HG03439 (cell line): ENCODE data around the gene CTNNBIP1.
"Not testable (repeated sequence)": the region's sequence is repeated elsewhere in the genome, so short reads cannot be mapped to it uniquely, and the experiment has no call there.

Source experiments
- ATAC-seq: cut with Tn5 transposase; IDR thresholded peaks from one replicate; pipeline ENCODE4 v1.9.1; 2021; ENCODE audit warnings: mild to moderate bottlenecking, moderate library complexity; ENCODE audit not compliant: unreplicated experiment

The CTNNBIP1 gene, protein sequence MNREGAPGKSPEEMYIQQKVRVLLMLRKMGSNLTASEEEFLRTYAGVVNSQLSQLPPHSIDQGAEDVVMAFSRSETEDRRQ

DNA sequence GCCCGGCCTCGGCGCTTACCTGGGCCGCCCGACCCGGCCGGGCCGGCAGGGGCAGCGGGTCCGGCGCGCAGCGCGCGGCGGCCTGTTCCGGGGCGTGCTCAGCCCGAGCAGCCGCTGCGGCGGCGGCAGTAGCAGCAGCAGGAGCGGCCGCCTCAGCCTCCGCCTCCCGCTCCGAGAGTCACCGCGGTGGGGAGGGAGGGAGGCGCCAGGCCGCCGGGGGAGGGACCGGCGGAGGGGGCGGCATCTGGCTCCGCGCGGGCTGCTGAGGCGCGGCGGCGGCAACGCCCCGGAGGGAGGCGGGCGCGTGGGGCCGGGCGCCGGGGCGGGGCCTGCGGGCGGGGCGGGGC lies at the start of gene CTNNBIP1:
Gene CTNNBIP1 (minus strand): TSS at position 194 of the 347 bp plus-strand sequence. CDS start 38,205 bp downstream, outside the sequence.
- ATAC-seq = peak; percentile 78

DNA sequence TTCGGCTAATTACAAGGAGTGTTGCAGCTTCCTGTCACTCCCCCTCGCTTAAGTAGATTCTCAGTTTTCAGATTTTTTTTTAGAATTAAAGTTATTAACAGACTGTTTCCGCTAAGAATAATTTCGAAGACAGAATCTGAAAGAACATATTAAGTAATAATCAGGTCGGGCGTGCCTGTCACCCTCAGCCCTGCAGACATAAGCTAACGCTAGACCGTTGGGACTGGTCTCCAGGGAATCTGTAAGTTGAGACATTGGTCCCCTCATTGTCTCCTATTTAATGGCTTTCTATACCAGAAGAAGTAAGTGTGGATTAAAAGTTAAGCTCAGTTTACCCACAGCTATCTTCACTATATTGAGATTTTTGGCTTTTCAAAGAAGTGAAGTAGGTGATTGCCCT lies 47.7 kb upstream of the CTNNBIP1 start:
- no peak for ATAC-seq

DNA sequence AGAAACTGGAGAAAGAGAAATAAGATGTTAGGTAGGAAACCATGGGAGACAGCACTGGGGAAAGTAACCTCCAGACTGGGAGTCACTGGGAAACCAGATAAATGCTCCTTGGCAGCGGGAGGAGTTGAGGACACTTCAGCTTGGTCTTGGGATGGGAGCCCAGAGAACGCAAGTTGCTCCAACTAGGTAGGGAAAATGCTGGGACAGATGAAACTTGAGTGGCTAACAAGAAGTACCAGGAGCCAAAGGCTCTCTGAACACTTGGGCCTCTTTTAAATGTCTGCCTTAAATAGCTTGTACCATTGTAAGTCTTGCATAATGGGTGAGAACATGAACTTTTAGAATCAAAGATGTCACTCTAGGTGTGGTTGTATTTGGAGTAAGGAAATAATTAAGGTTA lies 36.2 kb upstream of the CTNNBIP1 start:
- ATAC-seq = no peak

DNA sequence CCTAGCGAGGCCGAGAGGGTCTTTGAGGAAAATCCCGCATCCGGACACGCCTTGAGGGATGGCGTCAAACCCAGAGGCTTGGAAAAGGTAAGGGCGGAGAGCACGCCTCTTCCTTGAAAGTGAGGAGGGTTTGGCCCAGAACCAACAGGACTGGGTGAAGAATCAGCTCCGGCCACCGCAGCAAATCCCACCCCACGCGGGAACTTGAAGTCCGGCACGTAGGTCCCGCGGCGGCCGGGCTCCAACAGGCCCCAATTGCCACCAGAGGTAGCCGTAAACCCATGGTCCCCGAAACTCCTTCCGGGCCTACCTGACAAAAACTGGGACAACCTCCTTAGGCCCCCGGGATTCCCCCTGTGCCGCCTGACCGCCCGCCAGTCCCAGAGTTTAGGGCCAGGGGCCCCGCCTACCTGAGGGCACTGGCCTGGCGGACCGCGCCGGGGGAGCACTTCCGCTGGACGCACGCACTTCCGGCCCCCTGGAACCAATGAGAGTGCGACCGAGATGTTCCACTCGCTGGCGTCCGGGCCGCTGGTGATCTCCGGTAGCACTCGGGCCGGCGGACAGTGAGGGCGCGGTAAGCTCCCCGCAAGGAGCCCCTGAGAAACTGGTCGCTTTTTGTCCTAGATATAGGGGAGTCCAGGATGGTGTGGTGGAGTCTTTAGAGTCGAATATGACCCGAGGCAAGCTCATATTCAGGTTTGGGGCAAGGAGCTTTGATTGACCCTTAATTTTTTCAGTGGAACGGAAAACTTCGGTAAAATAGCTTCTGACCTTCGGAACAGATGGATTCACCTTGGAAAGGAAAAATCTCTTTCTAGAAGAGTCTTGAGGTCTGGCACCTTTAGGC lies 33.1 kb upstream of the CTNNBIP1 start, which contains the start of the genes LZIC and NMNAT1:
Gene LZIC (minus strand): TSS at position 453 of the 850 bp plus-strand sequence. CDS start 6,772 bp downstream, outside the sequence.
Gene NMNAT1 (plus strand): TSS at position 537 of the 850 bp plus-strand sequence. CDS start 28,599 bp downstream, outside the sequence.
- ATAC-seq = peak; percentile 89

DNA sequence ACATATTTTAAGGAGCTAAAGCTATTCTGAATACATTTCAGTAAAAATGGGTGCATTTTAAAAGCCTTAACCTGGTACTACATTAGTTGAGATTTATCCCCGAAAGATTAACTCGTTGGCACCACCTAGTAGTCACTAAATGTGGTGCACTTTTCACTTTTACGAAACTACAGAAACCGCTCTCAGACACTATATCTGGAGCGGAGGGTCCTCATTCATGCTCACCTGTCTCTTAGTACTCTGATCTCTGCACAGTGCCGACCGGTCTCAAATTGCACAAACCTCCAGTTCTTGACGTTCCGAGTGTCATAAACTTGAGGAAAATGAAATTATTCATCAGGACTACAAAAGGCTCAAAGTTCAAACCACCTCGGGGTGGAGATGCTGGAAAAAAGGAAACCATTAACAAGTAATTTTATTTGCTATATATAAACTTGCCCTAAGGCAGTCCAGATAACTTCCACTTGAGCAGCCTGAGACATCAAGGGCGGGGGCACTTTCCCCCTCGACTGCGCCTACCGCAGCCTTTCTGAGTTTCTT lies 32.4 kb upstream of the CTNNBIP1 start:
- ATAC-seq = no peak

DNA sequence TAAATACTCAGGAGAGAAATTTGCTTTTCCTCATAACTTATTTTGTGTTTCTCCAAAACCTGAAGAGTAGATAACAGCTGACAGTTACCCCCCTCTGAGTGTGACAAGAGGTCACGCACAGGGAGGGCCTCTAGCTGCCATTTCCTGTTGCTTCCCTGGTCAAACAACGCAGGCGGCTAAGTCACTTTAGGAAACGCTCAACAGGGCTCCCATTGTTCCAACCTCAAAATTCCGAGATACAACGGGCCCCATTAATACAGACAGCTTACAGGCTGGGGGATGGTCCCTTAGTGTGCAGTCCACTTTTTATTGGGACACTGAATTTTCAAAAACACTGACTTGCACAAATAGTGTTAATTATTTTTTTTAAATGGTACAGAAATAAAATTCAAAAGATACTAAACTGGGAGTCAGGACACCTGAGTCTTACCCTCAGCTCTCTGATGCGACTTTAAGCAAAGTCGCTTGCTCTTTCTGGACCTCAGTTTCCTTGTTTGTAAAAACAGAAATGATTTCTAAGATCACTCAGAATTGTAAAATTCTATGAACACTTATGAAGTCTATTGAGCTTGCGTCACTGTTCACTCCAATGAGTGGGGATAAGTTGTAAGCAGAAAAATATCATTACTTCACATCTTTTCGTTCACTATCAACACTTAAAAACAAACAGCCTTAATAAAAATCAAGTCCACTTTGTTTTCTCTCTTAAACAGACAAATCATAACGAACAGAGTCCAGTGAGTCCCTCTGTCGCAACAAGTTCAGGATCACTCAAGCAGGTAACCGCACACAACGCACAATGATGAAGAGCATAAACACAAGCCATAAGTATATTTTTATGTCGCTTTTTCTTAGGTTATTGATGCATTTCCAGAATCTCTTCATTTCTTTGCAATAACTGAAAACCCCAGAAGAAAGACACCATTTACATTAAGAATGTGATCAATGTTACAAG lies 19.6 kb upstream of the CTNNBIP1 start:
- ATAC-seq = no peak

DNA sequence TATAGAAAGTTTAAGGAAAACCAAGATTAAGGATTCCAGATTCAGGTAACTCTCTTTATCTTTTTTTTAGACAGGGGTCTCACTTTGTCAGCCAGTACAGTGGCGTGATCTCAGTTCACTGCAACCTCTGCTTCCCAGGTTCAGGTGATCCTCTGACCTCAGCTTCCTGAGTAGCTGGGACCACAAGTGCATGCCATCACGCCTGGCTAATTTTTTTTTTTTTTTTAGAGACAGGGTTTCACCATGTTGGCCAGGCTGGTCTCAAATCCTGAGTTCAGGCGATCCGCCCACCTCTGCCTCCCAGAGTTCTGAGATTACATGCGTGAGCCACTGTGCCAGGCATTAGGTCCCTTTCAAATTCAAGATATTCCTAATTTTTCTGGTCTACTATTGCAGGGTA lies 17.2 kb upstream of the CTNNBIP1 start:
- ATAC-seq = no peak

DNA sequence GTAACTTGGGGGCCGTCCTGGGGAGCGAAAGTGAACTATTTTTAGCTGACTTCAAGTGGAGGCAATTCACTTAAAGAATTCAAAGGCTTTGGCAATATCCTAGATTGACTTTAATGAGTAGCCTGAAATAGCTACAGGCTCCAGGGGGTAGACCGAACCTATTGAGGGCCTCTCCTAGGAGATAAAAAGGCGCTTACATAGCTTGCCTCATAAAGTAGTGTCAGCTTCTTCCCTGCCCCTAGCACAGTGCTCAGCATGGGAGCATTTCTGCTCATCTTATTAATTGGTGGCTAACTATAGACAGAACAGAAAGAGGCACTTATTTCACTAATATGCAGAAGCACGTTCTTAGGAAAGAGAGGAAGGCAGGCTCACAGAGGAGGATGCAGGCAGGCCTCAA lies 12.3 kb upstream of the CTNNBIP1 start:
- ATAC-seq = no peak

DNA sequence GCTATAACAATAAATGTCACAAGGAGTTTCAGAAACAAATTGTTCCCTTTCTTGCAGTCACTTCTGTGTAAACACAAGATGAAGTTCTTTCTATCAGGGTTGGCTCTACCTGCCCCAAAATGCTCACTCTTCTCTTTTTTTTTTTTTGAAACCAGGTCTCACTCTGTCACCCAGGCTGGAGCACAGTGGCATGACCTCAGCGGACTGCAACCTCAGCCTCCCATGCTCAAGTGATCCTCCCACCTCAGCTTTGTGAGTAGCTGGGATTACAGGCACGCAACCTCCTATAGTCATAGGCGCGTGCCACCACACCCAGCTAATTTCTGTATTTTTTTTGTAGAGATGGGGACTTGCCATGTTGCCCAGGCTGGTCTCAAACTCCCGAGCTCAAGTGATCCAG lies 10.5 kb upstream of the CTNNBIP1 start:
- ATAC-seq = no peak

DNA sequence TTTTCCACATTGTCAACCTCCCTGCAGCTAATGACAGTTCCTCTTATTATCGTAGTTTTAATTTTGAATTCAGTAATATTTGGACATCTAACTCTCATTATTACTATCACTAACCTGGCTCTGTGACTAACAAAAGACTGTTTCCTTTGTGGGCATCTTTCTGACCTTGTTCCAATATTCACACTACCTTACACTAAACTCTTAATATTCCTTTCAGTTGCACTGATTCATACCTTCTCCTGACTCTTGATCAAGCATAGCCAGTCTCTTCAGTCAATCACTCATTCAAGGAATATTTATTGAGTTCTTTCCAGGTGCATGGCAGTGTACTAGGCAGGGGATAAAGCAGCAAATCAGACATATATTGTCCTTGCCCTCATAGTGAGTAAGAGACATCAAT lies 7.8 kb upstream of the CTNNBIP1 start:
- no peak for ATAC-seq

DNA sequence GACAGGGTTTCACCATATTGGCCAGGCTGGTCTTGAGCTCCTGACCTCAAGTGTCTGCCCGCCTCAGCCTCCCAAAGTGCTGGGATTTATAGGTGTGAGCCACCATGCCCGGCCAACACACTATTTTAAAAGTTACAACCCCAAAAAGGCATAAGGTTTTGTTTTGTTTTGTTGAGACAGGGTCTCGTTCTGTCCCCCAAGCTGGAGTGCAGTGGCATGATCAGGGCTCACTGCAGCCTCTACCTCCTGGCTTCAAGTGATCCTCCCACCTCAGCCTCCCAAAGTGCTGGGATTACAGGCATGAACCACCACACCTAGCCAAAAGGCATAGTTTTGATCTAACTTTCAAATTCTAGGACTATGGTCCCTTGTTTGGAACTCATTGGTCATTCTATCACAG lies 7.4 kb upstream of the CTNNBIP1 start:
- ATAC-seq = not testable (repeated sequence)

DNA sequence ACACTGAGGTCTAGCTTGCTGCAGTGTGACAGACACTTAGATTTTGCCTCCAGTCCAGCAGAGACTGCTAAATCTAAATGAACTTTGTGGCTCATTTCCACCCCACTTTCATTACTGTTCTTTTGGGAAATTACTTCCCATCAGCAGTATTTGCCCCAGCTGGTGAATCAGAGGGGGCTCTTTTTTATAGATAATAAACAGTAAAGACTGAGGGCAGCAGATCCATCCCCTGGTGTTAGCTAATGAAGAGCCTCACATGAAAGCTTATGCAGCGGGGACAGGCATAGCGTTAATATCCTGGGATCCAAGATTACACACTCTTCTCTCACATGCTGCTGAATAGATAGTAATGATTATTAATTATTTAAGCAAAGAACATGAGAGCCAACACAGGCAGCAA lies 6.4 kb upstream of the CTNNBIP1 start:
- ATAC-seq = no peak

DNA sequence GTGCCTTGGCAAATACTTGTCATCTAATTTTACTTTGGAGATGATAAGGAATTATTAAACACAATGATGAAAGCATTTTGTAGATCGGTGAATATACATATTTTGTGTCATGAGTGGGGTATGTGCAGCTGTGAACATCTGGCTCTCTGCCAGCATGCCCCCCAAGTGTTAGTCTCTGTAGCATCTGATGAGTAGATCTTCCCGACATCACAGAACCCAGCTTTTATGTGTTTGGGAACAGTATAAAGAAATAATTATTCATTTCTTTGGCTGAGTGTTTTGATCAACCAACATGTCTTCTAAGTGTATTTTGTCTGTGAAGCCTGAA lies 4.5 kb upstream of the CTNNBIP1 start:
- ATAC-seq = no peak

DNA sequence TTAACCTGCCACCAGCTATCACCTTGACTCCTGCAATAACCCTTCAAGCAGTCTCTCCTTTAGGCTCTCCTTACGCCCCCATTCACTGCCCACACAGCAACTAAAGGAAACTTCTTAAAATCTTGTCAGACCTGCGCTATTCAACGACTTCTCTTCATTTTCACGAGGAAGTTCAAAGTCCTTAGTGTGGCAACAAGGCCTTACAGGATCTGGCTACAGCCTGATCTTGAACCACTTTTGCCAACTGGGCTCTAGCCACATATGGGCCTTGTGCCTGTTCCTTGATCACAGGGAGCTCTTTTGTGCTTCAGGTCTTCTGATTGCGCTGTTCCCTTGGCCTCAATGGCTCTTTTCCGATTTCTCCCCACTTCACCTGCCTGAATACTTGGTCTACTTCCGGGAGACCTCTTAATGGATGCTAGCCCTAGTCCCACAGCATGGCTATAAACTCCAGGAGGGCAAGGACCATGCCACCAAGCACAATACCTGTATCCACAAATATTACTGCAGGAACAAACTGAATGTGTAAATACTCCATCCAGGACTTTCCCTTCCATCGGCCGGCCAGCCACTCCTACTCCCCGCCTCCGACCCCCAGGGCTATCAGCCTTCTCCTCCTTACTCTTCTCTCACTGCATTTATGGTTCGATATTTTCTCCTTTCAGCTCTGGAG lies 2.3 kb upstream of the CTNNBIP1 start:
- no peak for ATAC-seq

DNA sequence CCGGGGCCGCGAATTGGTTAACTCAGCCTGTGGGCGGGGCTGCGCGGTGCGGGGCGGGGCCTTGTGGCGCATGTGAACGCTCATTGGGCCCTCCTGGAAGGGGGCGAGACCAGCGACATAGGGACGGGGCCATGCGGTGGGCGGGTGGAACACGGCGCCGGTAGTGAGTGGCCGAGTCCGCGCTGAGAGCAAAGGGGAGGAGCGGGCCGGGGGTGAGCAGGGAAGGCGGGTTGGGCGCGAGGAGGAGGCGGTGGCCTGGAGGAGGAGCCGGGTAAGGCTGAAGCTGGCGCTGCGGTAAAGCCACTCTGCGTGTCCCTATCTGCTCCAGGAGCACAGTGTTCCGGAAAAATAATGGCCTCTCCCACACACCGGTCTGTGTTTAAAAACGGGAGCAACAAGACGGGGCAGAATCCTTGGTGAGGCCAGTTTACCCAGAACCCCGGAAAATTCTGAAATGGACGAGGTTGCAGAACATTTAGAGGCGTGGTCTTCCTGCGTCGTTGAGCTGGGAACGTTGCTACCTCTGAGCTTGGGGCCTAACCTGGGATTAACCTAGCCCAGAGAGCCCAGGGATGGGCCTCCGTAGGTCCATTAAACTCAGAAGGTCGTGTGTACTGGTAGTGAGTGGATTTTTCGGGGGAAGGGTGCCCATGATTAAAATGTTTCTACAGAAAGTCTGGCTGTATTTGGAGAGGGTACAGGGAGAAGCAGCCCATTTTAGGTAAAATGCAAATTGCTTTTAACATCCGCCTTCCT lies 532 bp upstream of the CTNNBIP1 start:
- ATAC-seq = peak; percentile 95

DNA sequence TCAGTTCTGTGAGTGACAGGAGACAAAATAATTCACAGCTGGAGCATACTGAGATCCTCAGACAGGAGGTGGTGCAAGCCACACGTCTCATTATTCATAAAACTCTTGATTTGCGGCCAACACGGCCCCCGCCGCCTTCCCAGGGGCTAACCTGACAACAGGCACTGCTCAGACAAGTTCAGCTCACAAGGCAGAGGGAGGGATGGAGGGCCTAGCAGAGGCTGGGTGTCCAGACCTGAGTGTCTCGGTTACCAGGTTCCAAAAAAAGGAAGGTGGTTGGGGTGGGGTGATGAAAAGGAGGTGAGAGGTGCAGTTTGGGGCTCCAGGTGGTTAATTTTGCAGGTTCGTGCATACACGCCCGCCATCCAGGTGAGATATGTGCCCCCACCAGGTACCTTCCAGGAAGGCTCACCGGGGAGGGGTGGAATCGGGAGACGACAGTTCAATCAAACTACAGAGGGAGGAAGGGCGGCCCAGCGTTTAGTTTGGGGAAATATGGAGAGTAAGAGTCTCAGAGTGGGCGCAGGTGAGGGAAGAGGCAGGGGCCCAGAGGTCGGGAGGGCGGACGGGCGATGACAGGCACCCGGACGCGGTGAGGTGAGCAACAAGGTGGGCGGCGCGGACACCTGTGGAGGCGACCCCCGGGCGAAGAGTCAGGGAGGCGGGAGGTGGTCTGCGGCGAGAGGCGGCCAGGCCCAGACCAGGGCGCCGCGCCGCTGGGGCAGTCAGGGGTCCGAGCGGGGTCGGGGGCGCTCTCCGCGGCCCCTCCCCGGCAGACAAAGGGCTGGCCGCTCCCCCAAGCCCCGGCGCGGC lies 629 bp downstream of the CTNNBIP1 start:
- peak; percentile 2 for ATAC-seq

DNA sequence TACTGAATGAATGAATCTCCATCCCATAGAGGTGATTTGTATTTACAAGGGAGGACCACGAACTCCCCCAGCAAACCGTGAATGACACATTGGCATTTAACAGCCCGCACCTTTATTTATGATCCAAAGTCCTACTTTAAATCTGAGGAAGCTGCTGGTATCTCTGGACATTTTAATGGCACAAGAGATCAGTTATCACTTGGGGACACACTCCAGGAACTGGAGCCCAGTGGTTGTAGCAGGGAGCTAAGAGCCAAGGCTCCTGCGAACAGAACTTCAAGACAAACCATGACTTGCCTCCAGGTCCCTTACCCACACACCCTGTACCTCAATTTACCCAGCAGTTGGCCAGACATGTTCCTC lies 1.2 kb downstream of the CTNNBIP1 start:
- no peak for ATAC-seq

DNA sequence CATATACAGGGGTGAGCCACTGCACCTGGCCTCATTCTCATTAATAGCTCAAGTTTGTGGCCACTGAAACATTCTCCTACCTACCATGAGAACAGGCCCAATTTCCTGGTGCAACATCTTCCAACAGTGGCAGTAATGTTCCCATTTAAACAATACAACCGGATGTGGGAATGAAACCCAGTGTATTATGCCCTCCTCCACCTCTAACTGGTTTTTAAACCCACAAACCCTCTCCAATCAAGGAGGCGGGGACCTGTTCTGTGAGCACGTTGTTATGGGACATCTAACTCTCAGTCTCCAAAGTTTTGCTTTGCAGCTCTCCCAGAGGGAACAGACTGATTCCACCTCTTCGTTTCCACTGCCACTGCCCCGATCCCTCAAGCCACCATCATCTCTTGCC lies 2.6 kb downstream of the CTNNBIP1 start:
- ATAC-seq = no peak

DNA sequence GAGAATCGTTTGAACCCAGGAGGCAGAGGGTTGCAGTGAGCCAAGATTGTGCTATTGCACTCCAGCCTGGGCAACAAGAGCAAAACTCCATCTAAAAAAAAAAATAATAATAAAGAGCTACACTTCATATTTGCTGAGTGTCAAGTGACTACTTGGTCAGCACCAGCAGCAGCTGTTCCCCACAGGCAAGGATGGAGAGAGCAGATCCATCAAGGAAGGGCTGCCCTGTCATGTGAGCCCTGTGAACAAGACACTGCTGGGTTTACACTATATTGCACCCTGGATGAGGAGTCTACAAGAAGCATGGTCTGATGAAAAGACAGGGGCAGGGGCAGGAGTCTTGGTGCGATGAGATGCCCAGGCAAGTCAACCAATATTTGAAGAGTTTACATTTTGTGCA lies 3.6 kb downstream of the CTNNBIP1 start:
- no peak for ATAC-seq
